ENCODE data around the gene RAPGEF2. TPM values are rescaled to one million over a fixed set of nuclear protein-coding genes. Genes with fewer than 3 reads are reported as not detected.

Gene RAPGEF2
- total RNA-seq, 1 donor from 2014 or later = 32.4 TPM

DNA sequence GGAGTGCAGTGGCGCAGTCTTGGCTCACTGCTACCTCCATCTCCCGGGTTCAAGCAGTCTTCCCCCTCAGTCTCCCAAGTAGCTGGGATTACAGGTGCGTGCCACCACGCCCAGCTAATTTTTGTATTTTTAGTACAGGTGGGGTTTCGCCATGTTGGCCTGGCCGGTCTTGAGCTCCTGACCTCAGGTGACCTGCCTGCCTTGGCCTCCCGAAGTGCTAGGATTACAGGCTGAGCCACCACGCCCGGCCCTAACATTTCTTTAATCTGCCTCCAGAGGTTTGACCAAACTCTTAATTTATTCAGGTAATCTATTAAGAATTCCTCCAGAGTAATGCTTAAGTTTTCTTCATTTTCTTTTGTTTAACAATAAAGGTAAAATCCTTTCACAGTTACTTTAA is 171.0 kb downstream of the RAPGEF2 start:
- TF ChIP-seq POLR2A (IDR thresholded peaks at IDR 0.05) (no peak), POLR2AphosphoS5 (IDR thresholded peaks at IDR 0.05; ENCODE audit: insufficient read depth in 1 of 2, low read depth in 1 of 2) (no peak)
- TF ChIP-seq, protein P1, sequence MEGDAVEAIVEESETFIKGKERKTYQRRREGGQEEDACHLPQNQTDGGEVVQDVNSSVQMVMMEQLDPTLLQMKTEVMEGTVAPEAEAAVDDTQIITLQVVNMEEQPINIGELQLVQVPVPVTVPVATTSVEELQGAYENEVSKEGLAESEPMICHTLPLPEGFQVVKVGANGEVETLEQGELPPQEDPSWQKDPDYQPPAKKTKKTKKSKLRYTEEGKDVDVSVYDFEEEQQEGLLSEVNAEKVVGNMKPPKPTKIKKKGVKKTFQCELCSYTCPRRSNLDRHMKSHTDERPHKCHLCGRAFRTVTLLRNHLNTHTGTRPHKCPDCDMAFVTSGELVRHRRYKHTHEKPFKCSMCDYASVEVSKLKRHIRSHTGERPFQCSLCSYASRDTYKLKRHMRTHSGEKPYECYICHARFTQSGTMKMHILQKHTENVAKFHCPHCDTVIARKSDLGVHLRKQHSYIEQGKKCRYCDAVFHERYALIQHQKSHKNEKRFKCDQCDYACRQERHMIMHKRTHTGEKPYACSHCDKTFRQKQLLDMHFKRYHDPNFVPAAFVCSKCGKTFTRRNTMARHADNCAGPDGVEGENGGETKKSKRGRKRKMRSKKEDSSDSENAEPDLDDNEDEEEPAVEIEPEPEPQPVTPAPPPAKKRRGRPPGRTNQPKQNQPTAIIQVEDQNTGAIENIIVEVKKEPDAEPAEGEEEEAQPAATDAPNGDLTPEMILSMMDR (IDR thresholded peaks at IDR 0.05) = no peak
- Histone ChIP-seq H3K27me3 (no peaks in the 10 kb centered on the region), H3K36me3 (no peaks in the 10 kb centered on the region), H3K4me3 (no peak overlapping the region), H3K4me1 (peaks cover 35% of the 10 kb centered on the region), H3K27ac (no peak overlapping the region), H3K9me3 (no peaks in the 10 kb centered on the region)
- DNase-seq (ENCODE audit: extremely low spot score in 2 of 2) = no peak
- intact Hi-C loops (cut with DNase I) = no loop called here

DNA sequence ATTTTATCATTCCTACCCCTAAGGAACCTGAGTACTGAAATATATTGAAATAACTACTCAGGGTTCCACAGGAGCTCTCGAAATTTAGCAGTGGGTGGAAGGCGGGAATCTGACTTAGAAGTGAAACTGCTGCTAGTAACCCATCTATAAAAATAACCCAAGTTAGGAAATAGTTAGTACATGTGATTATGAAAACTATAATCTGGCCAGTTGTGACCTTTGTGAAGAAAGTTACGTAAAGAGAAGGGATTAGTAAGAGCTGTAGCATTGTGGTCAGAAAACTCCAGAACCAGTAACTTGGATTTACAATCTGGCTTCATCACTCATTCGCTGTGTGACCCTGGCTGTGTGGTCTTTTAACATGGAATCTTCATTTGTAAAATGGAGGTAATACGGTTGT is 175.5 kb downstream of the RAPGEF2 start:
- H3K4me3 ChIP-seq = no peak overlapping the region
- intact Hi-C loops (cut with DNase I) = no loop called here
- H3K4me1 ChIP-seq = peaks cover 6% of the 10 kb centered on the region
- TF ChIP-seq POLR2AphosphoS5 (IDR thresholded peaks at IDR 0.05; ENCODE audit: insufficient read depth in 1 of 2, low read depth in 1 of 2) (no peak), POLR2A (IDR thresholded peaks at IDR 0.05) (no peak)
- TF ChIP-seq, protein P1 (IDR thresholded peaks at IDR 0.05) = no peak
- H3K27ac ChIP-seq = no peak overlapping the region
- H3K9me3 ChIP-seq = no peaks in the 10 kb centered on the region
- no peaks in the 10 kb centered on the region for H3K36me3 ChIP-seq
- no peak for DNase-seq (ENCODE audit: extremely low spot score in 2 of 2)
- no peaks in the 10 kb centered on the region for H3K27me3 ChIP-seq

DNA sequence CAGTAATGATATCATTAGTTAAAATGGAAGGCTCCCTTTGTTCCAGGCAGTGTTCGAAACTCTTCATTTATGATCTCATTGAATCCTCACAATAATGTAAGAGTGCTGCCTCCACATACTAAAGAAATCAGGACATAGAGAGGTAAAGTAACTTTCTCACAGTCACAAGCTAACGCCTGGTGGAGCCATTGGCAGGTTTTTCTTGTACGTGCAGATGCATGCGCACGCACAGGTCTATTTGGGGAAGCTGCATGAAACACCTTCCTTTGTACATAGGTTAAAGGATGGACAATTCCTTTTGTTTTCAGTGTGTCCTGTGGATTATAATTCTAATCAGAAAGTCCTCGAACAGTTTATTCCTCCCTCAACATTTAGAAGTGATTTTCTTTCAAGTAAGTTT is 176.2 kb downstream of the RAPGEF2 start:
- intact Hi-C loops (cut with DNase I) = no loop called here
- TF ChIP-seq, protein P1 (IDR thresholded peaks at IDR 0.05) = no peak
- TF ChIP-seq POLR2AphosphoS5 (IDR thresholded peaks at IDR 0.05; ENCODE audit: insufficient read depth in 1 of 2, low read depth in 1 of 2) (no peak), POLR2A (IDR thresholded peaks at IDR 0.05) (no peak)

DNA sequence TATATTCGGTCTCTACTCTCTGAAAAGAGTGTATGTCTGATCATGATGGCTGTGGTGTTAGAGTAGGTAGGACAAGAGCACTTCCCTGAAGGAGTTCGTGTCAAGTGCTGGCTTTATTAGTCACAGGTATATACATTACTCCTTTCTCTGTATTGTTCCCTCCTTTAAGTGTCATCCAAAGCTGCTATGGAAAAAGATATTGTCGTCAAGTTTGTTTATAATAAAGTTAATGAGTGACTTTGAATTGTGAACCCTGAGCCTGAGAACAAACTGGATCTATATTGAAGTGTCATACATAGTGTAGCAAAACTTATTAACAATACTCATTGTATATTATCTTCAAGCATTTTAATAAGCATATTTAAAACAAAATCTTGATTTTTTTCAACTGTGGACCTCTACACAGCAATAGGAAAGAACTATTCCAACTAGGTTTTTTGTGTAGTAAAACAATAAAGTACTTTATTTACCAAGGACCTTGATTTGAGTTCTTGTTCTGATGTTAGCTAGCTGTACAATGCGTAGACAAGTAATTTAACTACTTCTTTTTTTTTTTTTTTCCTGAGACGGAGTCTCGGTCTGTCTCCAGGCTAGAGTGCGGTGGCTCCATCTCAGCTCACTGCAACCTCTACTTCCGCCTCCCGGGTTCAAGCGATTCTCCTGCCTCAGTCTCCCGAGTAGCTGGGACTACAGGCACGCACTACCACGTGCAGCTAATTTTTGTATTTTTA is 177.7 kb downstream of the RAPGEF2 start:
- Histone ChIP-seq H3K36me3 (no peaks in the 10 kb centered on the region), H3K27ac (no peak overlapping the region), H3K9me3 (no peaks in the 10 kb centered on the region), H3K27me3 (no peaks in the 10 kb centered on the region), H3K4me3 (no peak overlapping the region), H3K4me1 (no peaks in the 10 kb centered on the region)
- intact Hi-C loops (cut with DNase I) = no loop called here
- TF ChIP-seq POLR2AphosphoS5 (IDR thresholded peaks at IDR 0.05; ENCODE audit: insufficient read depth in 1 of 2, low read depth in 1 of 2) = no peak
- TF ChIP-seq, protein P1 (IDR thresholded peaks at IDR 0.05) = no peak
- TF ChIP-seq POLR2A (IDR thresholded peaks at IDR 0.05) = no peak
- DNase-seq (ENCODE audit: extremely low spot score in 2 of 2) = no peak

More for the DNA sequence above, 176.2 kb downstream of the RAPGEF2 start:
- no peak overlapping the region for H3K27ac ChIP-seq
- H3K4me1 ChIP-seq = peaks cover under 1% of the 10 kb centered on the region
- no peak for DNase-seq (ENCODE audit: extremely low spot score in 2 of 2)
- H3K27me3 ChIP-seq = no peaks in the 10 kb centered on the region
- H3K36me3 ChIP-seq = no peaks in the 10 kb centered on the region
- no peaks in the 10 kb centered on the region for H3K9me3 ChIP-seq
- no peak overlapping the region for H3K4me3 ChIP-seq

DNA sequence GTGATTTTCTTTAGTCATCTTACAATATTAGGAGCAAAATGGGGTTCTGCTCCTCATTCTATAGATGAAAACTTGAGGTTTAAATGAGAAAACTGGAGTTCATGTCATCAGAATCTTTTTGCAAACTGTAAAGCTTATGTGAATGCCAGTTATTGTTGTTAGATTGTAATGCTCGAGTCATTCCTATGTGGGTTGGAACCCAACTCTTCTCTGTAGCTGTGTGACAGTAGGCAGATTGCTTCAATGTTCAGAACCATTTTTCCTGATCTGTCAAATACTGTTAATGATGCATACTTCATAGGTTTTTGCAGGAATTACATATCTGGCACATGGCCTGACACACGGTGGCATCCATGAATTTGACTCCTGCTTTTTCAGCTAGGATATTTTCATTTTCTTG is 178.9 kb downstream of the RAPGEF2 start:
- no peak for DNase-seq (ENCODE audit: extremely low spot score in 2 of 2)
- no peak overlapping the region for H3K27ac ChIP-seq
- TF ChIP-seq, protein P1 (IDR thresholded peaks at IDR 0.05) = no peak
- TF ChIP-seq POLR2A (IDR thresholded peaks at IDR 0.05) (no peak), POLR2AphosphoS5 (IDR thresholded peaks at IDR 0.05; ENCODE audit: insufficient read depth in 1 of 2, low read depth in 1 of 2) (no peak)

More for the DNA sequence above, 178.9 kb downstream of the RAPGEF2 start:
- H3K4me1 ChIP-seq = no peaks in the 10 kb centered on the region
- H3K27me3 ChIP-seq = no peaks in the 10 kb centered on the region
- H3K4me3 ChIP-seq = no peak overlapping the region
- H3K36me3 ChIP-seq = no peaks in the 10 kb centered on the region
- H3K9me3 ChIP-seq = no peaks in the 10 kb centered on the region
- intact Hi-C loops (cut with DNase I) = no loop called here
